Trophoblast cell (in vitro differentiated cells and primary cell): Measurements from ENCODE around the gene MYH13.

Source experiments
- DNase-seq, 2 donors: peaks; one replicate each; pipeline ENCODE4 v3.0.0-alpha.2; 2016
- H2AFZ ChIP-seq: 2 replicates; pipeline ENCODE4 v1.6.1; 2013; ENCODE audit warnings: low read length, moderate library complexity, mild to moderate bottlenecking; ENCODE audit not compliant: insufficient read depth, poor library complexity
- H2AK5ac ChIP-seq: 2 replicates; pipeline ENCODE4 v1.6.1; 2013; ENCODE audit warnings: mild to moderate bottlenecking, low read length
- H2BK120ac ChIP-seq: 2 replicates; pipeline ENCODE4 v1.6.1; 2013; ENCODE audit warnings: low read length, mild to moderate bottlenecking, moderate library complexity; ENCODE audit not compliant: insufficient read depth, poor library complexity
- H2BK12ac ChIP-seq: 2 replicates; pipeline ENCODE4 v1.6.1; 2013; ENCODE audit warnings: mild to moderate bottlenecking, low read length, moderate library complexity
- H2BK5ac ChIP-seq: 2 replicates; pipeline ENCODE4 v1.6.1; 2013; ENCODE audit warnings: low read length, low read depth, moderate library complexity, mild to moderate bottlenecking; ENCODE audit not compliant: poor library complexity
- H3K14ac ChIP-seq: 2 replicates; pipeline ENCODE4 v1.6.1; 2013; ENCODE audit warnings: mild to moderate bottlenecking, low read length
- H3K18ac ChIP-seq: 2 replicates; pipeline ENCODE4 v1.6.1; 2013; ENCODE audit warnings: mild to moderate bottlenecking, low read length
- H3K23ac ChIP-seq: 2 replicates; pipeline ENCODE4 v1.6.1; 2013; ENCODE audit warnings: low read length
- H3K27ac ChIP-seq: 2 replicates; pipeline ENCODE4 v1.5.1; 2013; ENCODE audit warnings: low read depth, mild to moderate bottlenecking, inconsistent platforms, low read length, moderate library complexity
- H3K27me3 ChIP-seq: 2 replicates; pipeline ENCODE4 v1.6.1; 2013; ENCODE audit warnings: inconsistent platforms, mild to moderate bottlenecking, low read length, moderate library complexity; ENCODE audit not compliant: insufficient read depth
- H3K36me3 ChIP-seq, 2 experiments: 1 replicate in 1 of 2; 2 replicates in 1 of 2; pipeline ENCODE4 v1.6.1; 2013; ENCODE audit warnings: low read length in 2 of 2, mild to moderate bottlenecking in 2 of 2, moderate library complexity in 1 of 2; ENCODE audit not compliant: insufficient read depth in 2 of 2, control insufficient read depth in 1 of 2
- H3K4ac ChIP-seq: 2 replicates; pipeline ENCODE4 v1.6.1; 2013; ENCODE audit warnings: low read depth, mild to moderate bottlenecking, low read length, moderate library complexity
- H3K4me1 ChIP-seq, 2 experiments: 1 replicate in 1 of 2; 2 replicates in 1 of 2; pipeline ENCODE4 v1.6.1; 2013; ENCODE audit warnings: low read length in 2 of 2, mild to moderate bottlenecking in 2 of 2, moderate library complexity in 1 of 2; ENCODE audit not compliant: insufficient read depth in 2 of 2, control insufficient read depth in 1 of 2
- H3K4me2 ChIP-seq: 2 replicates; pipeline ENCODE4 v1.6.1; 2013; ENCODE audit warnings: inconsistent platforms, mild to moderate bottlenecking, low read length, moderate library complexity
- H3K4me3 ChIP-seq: 2 replicates; pipeline ENCODE4 v1.5.1; 2013; ENCODE audit warnings: mild to moderate bottlenecking, low read depth, low read length, inconsistent platforms
- H3K79me1 ChIP-seq: one replicate; pipeline ENCODE4 v1.6.1; 2013; ENCODE audit warnings: low read length
- H3K79me2 ChIP-seq: 2 replicates; pipeline ENCODE4 v1.6.1; 2013; ENCODE audit warnings: low read length, mild to moderate bottlenecking; ENCODE audit not compliant: control insufficient read depth, insufficient read depth, poor library complexity
- H3K9ac ChIP-seq: 2 replicates; pipeline ENCODE4 v1.6.1; 2013; ENCODE audit warnings: mild to moderate bottlenecking, low read length
- H3K9me3 ChIP-seq: 2 replicates; pipeline ENCODE4 v1.6.1; 2013; ENCODE audit warnings: low read depth, mild to moderate bottlenecking, control low read depth, inconsistent platforms, low read length; ENCODE audit not compliant: insufficient read depth
- H4K12ac ChIP-seq: 2 replicates; pipeline ENCODE4 v1.6.1; 2013; ENCODE audit warnings: low read depth, mild to moderate bottlenecking, low read length, moderate library complexity
- H4K8ac ChIP-seq: 2 replicates; pipeline ENCODE4 v1.6.1; 2013; ENCODE audit warnings: low read depth, mild to moderate bottlenecking, low read length, moderate library complexity
- H4K91ac ChIP-seq: one replicate; pipeline ENCODE4 v1.6.1; 2013; ENCODE audit warnings: low read depth, mild to moderate bottlenecking, low read length, moderate library complexity
- WGBS: extraction: QIAGEN DNeasy Blood & Tissue Kit; methylation state at CpG from one replicate; pipeline ENCODE4 v1.1.7; 2013; ENCODE audit warnings: missing lambda C conversion rate; ENCODE audit not compliant: insufficient read length, insufficient coverage; ENCODE audit errors: extremely low coverage; 5-methylcytosine and 5-hydroxymethylcytosine counted together

The MYH13 gene

DNA sequence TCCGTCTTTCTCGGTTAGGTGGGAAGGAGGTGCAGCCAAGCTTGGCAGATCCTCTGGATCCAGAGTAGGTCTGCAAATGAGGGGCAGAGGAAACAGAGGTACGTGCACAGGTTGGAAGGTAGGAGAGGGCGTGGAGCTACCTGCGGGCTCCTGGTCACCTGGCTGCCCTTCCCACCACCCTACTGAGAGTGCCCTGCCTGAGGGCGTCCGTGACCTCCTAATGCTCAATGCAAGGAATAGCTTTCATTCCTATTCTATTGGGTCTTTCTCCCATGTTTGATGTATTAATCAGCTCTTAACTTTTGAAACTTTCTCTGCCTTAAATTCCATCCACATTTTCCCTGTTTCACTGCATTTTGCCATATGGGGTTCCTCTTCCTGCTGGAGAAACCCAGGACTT lies 44.6 kb downstream of the MYH13 start:
- H3K79me1 ChIP-seq: no peaks in the 10 kb centered on the region
- no peaks in the 10 kb centered on the region for H3K27me3 ChIP-seq
- no peak overlapping the region for H4K91ac ChIP-seq
- WGBS: no CpG with 5 or more reads among the region's 7 CpGs
- no peak overlapping the region for H3K14ac ChIP-seq
- no peak overlapping the region for H2BK5ac ChIP-seq
- no peak overlapping the region for H4K8ac ChIP-seq
- H3K79me2 ChIP-seq: no peaks in the 10 kb centered on the region
- no peaks in the 10 kb centered on the region for H3K36me3 ChIP-seq
- H2BK12ac ChIP-seq: no peak overlapping the region
- peak; percentile 85 to 89 for DNase-seq
- no peak overlapping the region for H3K18ac ChIP-seq
- no peak overlapping the region for H3K27ac ChIP-seq
- H2AK5ac ChIP-seq: no peak overlapping the region
- no peak overlapping the region for H2AFZ ChIP-seq
- no peak overlapping the region for H3K23ac ChIP-seq
- H3K4me1 ChIP-seq: no peaks in the 10 kb centered on the region
- no peak overlapping the region for H3K4me3 ChIP-seq
- no peak overlapping the region for H3K9ac ChIP-seq
- H3K9me3 ChIP-seq: no peaks in the 10 kb centered on the region
- H4K12ac ChIP-seq: no peak overlapping the region
- no peak overlapping the region for H2BK120ac ChIP-seq
- no peak overlapping the region for H3K4ac ChIP-seq
- H3K4me2 ChIP-seq: no peak overlapping the region

DNA sequence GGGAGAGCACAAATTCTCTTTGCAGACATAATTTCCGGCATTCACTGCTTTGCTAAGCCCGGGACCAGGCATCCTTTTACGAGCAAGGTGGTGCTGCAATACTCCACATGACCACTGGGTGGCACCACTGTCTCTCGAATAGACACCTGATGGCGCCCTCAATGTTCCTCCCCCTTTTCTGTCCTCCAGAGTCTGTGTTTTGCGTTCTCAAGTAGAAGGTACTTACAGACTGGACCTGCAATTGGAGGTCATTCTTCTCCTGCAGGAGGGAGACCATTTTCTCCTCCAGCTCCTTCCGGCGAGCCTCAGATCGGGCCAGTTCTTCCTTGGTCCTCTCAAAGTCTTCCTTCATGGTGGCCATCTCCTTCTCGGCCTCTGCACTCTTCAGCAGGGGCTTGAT lies 45.2 kb downstream of the MYH13 start:
- WGBS: no CpG with 5 or more reads among the region's 10 CpGs

DNA sequence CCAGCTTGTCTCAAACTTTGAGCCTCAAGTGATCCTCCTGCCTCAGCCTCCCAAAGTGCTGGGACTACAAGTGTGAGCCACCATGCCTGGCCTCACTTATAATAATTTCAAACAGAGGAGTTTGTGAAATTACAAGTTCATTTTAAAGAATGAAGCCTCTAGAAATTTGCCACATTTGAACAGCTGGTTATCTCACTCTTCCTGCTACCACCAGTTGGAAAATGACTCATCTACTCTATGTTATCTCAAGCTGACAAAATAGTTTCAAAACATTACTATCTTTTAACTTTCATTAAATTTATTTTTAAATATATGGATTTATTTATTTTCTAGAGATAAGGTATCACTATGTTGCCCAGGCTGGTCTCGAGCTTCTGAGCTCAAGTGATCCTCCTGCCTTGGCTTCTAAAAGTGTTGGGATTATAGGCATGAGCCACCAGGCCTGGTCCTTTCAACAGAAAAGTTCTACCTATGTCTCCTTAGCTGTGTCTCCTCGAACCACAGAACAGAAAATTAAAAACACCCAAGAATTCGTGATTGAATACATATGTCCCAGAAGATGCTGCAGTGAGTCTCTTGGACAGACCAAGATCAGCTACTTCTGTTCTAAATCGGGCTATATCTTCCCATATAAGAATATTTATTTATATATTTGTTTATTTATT lies 47.6 kb downstream of the MYH13 start:
- no peak overlapping the region for H3K4ac ChIP-seq
- H4K91ac ChIP-seq: no peak overlapping the region
- no peak overlapping the region for H2BK120ac ChIP-seq
- no peaks in the 10 kb centered on the region for H3K79me2 ChIP-seq
- H3K14ac ChIP-seq: no peak overlapping the region
- H2AFZ ChIP-seq: no peak overlapping the region
- DNase-seq: peak in 1 of 2 donors; percentile 38
- no peak overlapping the region for H4K8ac ChIP-seq
- no peak overlapping the region for H2BK5ac ChIP-seq
- H3K23ac ChIP-seq: no peak overlapping the region
- no peaks in the 10 kb centered on the region for H3K4me1 ChIP-seq
- no peak overlapping the region for H3K9ac ChIP-seq
- no peaks in the 10 kb centered on the region for H3K27me3 ChIP-seq
- H3K9me3 ChIP-seq: no peaks in the 10 kb centered on the region
- WGBS: no CpG with 5 or more reads among the region's 4 CpGs
- no peak overlapping the region for H2BK12ac ChIP-seq
- H2AK5ac ChIP-seq: no peak overlapping the region
- no peaks in the 10 kb centered on the region for H3K79me1 ChIP-seq
- no peak overlapping the region for H3K4me3 ChIP-seq
- no peak overlapping the region for H3K18ac ChIP-seq
- no peak overlapping the region for H3K27ac ChIP-seq
- H3K4me2 ChIP-seq: no peak overlapping the region
- H4K12ac ChIP-seq: no peak overlapping the region
- H3K36me3 ChIP-seq: no peaks in the 10 kb centered on the region

More for the DNA sequence above, 45.2 kb downstream of the MYH13 start:
- Histone ChIP-seq H4K91ac (no peak overlapping the region), H2BK120ac (no peak overlapping the region), H3K4me2 (no peak overlapping the region), H3K79me2 (no peaks in the 10 kb centered on the region), H2BK12ac (no peak overlapping the region), H3K9me3 (no peaks in the 10 kb centered on the region), H3K23ac (no peak overlapping the region), H3K18ac (no peak overlapping the region), H2AK5ac (no peak overlapping the region), H3K4me1 (no peaks in the 10 kb centered on the region), H3K27me3 (no peaks in the 10 kb centered on the region), H3K9ac (no peak overlapping the region), H3K79me1 (no peaks in the 10 kb centered on the region), H2AFZ (no peak overlapping the region), H3K27ac (no peak overlapping the region), H4K8ac (no peak overlapping the region), H4K12ac (no peak overlapping the region), H2BK5ac (no peak overlapping the region), H3K4me3 (no peak overlapping the region), H3K4ac (no peak overlapping the region), H3K14ac (no peak overlapping the region), H3K36me3 (no peaks in the 10 kb centered on the region)
- DNase-seq: peak; percentile 89 to 98

DNA sequence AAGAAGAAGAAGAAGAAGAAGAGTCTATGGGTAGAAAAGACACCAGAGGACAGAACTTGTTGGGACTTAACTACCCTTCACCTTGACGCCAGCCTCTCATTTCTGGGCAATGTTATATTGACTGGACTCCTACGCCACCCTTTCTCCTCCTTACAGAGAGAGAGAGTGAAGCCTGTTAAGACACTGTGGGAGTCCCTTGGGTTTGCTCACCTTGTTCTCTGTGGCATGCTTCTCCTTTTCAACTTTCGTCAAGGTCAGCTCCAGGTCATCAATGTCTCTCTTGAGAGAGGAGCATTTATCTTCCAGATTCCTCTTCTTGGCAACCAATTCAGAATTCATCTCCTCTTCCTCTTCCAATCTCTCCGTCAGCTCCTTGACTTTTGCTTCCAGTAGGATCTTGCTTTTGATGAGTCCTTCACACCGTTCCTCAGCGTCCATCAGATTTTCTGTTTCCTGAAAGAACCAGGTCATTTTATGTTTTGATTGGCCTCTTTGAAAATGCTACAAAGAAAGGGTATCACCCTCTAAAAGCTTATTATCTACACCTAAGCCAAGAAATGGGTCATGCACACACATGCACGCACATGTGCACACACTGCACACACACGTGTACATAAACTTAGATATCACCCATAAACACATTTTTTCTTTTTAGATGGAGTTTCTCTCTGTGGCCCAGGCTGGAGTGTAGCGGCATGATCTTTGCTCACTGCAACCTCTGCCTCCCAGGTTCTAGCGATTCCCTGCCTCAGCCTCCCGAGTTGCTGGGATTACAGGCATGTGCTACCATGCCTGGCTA lies 48.8 kb downstream of the MYH13 start:
- no peak overlapping the region for H3K4me3 ChIP-seq
- H3K79me2 ChIP-seq: no peaks in the 10 kb centered on the region
- H4K8ac ChIP-seq: no peak overlapping the region
- H3K14ac ChIP-seq: no peak overlapping the region
- H4K91ac ChIP-seq: no peak overlapping the region
- no CpG with 5 or more reads among the region's 11 CpGs for WGBS
- no peaks in the 10 kb centered on the region for H3K79me1 ChIP-seq
- no peak overlapping the region for H3K9ac ChIP-seq
- H2AFZ ChIP-seq: no peak overlapping the region
- no peak overlapping the region for H3K27ac ChIP-seq
- DNase-seq: no peak
- no peaks in the 10 kb centered on the region for H3K27me3 ChIP-seq
- no peak overlapping the region for H2AK5ac ChIP-seq
- no peaks in the 10 kb centered on the region for H3K9me3 ChIP-seq
- no peaks in the 10 kb centered on the region for H3K36me3 ChIP-seq
- H2BK12ac ChIP-seq: no peak overlapping the region
- H3K4me1 ChIP-seq: no peaks in the 10 kb centered on the region
- no peak overlapping the region for H3K18ac ChIP-seq
- H2BK120ac ChIP-seq: no peak overlapping the region
- H3K4ac ChIP-seq: no peak overlapping the region
- no peak overlapping the region for H3K23ac ChIP-seq
- no peak overlapping the region for H3K4me2 ChIP-seq
- H4K12ac ChIP-seq: no peak overlapping the region
- no peak overlapping the region for H2BK5ac ChIP-seq
